HG03439 (cell line): Measurements from ENCODE around the gene CALHM5.

Source experiments
- ATAC-seq: cut with Tn5 transposase; IDR thresholded peaks from one replicate; pipeline ENCODE4 v1.9.1; 2021; ENCODE audit warnings: mild to moderate bottlenecking, moderate library complexity; ENCODE audit not compliant: unreplicated experiment

Gene CALHM5

GRCh38 chr6:116545651-116546050 lies 34.2 kb downstream of the CALHM5 start, which contains the start of gene TRAPPC3L:
Gene TRAPPC3L (minus strand): TSS chr6:116545684. CDS start chr6:116545514, 170 bp downstream.
- no peak for ATAC-seq

DNA sequence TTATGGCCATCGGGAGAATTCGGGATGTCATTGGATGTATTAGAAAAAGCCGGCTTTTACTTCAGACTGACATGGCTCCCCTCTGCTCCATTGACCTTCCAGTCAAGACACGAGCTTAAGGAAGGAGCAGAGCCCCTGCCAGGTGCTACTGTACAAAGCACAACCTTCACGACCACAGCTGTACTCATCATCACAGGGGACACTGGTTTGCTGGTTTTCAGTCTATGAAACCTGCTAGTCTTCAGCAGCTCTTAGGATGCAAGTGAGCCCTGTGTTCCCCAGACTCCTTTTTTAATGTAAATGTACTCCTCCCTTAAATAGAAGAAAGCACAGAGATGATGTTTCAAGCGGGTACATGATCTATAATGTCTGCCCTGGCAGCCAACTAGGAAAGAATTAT lies 35.9 kb downstream of the CALHM5 start:
- no peak for ATAC-seq

DNA sequence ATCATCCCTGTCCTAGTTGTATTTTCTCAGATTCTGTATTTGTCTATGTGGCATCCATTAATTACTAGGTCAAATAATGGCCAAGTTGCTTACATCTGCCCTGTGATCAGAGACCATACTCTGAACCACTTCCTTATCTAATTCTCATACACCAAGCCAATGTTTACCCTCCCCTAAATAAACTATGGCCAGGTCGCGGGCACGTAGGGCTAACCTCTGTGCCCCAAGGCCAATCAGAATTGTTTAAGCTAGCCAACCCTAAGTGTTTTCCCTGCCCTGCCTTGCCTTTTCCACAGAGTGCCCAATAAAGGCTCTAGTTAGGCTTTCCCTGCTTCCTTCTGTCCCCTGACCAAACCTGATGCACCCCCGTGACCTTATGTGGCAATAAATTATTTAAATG lies 39.4 kb downstream of the CALHM5 start:
- ATAC-seq = no peak

- ATAC-seq = no peak
Measured at GRCh38 chr6:116553451-116553850, 42.0 kb downstream of the CALHM5 start, which contains the start of gene CALHM4. Gene CALHM4 (plus strand): TSS chr6:116553751. CDS start chr6:116553794, 43 bp downstream.

DNA sequence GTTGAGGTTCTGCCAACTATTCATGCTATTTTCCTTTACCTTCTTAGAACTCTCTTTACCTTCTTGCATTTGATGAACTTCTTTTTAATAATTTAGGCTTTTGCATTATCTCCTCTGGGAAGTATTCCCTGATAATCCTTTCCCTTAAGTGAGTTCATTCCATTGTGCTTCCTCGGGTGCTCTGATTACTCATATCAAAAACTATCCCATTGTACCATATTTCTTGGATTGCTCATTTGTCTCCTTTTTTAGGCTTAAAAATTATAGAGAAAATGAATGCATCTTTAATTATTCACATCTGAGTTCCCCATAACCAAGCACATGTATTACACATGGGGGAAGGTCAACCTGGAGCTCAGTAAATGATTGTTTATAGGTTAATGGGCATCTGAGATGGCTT lies 44.6 kb downstream of the CALHM5 start:
- ATAC-seq = no peak

DNA sequence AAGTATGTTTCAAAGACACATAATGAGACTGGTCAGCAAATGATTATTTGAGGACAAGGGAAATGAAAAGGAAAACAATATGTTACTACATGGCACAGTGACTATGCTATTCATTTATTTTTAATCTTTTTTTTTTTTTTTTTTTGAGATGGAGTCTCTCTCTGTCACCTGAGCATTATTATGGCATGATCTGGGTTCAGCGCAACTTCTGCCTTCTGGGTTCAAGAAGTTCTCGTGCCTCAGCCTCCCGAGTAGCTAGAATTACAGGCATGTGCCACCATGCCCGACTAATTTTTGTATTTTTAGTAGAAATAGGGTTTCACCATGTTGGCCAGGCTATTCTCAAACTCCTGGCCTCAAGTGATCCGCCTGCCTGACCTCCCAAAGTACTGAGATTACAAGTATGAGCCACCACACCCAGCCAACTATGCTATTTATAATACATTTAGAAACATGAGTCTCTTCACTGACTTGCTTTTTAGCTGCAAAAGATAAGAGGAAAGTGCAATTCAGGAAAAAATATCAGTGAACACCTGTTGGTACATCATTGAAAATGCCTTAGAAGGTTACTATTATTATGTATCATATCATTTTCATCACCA lies 45.5 kb downstream of the CALHM5 start:
- no peak for ATAC-seq

GRCh38 chr6:116557893-116558292 lies 46.5 kb downstream of the CALHM5 start:
- ATAC-seq = no peak

DNA sequence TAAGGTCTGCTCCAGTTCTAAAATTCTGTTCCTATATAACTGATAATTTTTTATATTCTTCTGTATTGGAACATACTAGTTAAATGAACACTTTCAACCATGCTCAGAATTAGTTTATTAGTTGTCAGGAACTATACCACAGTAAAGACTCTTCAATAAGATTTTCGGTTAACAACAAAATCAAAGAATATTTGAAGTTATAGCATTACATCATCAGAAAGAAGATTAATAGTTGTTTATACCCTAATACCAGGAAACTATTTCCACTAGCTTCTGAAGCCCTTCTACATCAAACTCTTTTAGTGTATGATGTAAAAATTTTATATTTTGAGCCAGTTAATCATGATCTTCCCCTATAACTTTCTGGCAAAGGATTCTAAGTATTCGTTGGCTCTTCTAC lies 48.7 kb downstream of the CALHM5 start:
- ATAC-seq = no peak

- ATAC-seq = peak; percentile 80
Measured at GRCh38 chr6:116561377-116562018, 50.1 kb downstream of the CALHM5 start.

DNA sequence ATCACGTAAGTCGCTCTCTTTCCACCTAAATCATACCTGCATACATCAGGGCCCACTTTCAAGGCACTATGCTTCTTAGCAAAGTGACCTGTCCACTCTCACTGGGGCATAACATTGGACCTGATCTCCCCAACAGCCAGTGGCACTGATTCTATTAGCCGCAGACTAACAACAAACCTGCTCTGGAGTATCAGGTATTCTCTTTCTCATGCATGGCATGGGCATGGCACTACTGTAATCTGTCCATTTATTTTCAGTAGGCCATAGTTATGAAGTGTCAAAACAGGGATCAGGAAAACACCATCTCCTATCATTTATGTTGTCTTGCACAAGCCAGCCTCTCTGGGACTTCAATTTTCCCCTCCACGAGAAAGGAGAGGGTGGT lies 50.6 kb downstream of the CALHM5 start:
- ATAC-seq = no peak

DNA sequence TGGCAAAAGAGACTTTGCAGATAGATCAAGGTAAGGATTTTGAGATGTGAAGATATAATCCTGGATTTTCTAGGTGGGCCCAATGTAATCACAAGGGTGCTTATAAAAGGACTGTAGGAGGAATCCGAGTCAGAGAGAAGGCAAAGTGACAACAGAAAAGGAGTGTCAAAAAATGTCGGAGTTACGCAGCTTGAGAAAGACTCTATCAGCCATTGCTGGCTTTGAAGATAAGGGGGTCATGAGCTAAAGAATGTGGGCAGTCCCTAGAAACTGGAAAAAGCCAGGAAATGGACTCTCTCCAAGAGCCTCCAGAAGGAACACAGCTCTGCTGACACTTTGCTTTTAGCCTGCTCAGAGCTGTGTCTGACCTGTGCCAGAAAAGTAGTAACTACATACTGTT lies 51.2 kb downstream of the CALHM5 start:
- no peak for ATAC-seq

- ATAC-seq = no peak
Measured at GRCh38 chr6:116563830-116564229, 52.4 kb downstream of the CALHM5 start.

DNA sequence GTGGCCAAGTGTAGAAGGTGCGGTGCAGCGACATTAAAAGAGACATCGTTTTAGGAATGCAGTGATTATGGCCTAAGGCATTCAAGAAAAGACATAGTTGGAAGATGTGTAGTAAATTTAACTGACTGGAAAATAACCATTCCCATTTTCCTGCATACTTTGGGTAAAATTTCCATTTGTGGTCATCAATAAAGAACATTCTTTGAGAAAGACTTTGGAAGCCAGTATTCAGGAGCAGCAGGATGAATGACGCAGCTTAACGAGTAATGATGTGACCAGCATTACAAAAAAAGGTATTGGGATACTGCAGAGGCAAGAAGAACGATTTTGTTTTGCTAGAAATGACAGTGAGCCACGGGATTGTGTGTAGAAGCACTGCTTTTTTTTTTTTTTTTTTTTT lies 52.9 kb downstream of the CALHM5 start:
- ATAC-seq = no peak

DNA sequence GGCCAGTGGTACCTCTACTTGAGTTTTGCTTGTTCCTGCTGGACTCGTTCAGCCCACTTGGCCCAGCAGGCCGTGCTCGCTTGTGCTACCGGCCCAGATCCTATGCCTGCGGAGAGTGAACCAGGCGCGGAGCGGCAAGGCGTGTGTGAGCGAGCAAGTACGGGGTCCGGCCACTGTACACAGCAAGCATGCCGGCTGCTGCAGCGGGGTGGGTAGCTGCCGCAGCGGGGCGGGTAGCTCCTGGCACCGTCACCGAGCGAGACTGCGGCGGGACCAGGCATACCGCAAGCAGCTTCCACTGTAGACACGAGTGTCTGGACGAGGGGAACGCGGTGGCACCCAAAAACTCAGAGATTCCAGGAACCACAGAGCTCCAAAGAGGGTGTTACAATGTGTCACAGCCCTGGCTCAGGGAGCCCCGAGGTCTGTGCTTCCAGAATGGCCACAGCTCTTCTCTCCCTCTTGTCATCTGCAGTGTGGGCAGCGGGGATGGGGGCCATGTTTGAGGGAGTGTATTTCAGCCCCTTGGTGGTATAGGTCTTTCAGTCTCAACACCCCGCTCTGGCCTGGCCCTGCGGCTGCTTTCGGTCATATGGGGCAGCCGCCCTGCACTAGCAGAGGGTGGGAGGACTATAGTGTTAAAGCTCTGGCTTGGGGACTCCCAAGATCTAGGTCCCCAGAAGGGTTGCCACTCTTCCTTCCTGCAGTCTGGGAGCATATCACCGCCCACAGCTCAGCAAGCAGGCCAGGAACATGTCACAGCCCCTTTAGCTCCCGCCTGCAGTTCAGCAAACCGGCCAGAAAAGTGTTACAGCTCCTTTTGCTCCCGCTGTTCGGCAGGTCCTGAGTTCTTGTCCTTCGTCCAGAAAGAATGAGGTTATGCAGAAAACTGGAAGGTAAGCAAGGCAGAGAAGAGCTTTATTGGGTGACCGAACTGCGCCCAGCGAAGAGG lies 53.8 kb downstream of the CALHM5 start:
- ATAC-seq = no peak

DNA sequence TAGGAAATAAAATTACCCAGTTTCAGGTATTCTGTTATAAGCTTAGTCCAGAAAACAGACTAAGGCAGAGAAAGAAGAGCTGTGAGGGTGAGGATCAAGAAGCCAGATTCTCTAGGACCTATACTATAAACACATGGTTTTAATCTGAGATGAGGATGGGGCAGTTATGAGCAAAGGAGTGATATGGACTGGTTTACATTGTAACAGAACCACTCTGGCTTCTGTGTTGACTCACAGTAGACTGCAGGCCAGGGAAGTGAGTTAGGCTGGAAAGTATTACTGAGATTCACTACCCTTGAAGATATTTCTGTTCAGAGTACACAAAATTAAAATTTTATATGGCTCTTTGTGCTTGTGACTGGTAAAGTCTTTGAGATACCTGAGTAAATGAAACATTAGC lies 56.7 kb downstream of the CALHM5 start:
- no peak for ATAC-seq

DNA sequence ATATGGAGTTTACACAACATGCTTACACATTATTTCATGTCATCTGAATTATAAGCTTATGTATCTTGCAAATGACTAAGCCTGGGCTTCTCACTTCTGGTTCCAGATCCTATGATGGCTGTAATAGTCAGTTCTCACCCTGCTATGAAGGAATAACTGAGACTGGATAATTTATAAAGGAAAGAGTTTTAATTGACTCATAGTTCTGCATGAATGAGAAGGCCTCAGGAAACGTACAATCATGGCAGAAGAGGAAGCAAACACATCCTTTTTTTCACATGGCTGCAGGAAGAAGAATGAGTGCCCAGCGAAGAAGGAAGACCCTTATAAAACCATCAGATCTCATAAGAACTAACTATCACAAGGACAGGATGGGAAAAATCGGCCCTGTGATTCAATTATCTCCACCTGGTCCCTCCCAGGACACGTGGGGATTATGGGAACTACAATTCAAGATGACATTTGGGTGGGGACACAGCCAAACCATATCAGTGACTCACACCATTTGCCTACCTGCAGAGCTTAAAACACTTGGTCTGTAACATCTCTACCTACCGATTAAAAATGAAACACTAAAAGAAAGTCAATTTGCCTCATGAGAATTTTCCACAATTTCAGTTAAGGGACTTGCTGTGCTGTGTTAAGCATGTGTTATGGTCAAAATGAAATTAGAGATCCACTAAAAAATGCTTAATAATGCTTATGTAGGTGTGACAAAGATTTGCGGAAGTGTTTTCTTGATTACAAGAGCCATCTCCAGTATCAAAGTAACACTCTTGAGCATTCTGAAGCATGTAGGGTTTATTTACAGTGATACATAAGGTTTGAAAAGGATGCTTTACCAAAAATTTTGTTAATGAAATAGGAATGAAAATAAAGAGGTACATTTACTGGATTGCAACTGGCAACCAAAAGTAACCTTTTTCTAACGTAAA lies 57.6 kb downstream of the CALHM5 start:
- ATAC-seq = no peak

- ATAC-seq = peak; percentile 97
Measured at GRCh38 chr6:116570856-116571682, 59.6 kb downstream of the CALHM5 start, which contains the start of gene RWDD1. Gene RWDD1 (plus strand): TSS chr6:116571504. CDS start chr6:116571583, 79 bp downstream.

DNA sequence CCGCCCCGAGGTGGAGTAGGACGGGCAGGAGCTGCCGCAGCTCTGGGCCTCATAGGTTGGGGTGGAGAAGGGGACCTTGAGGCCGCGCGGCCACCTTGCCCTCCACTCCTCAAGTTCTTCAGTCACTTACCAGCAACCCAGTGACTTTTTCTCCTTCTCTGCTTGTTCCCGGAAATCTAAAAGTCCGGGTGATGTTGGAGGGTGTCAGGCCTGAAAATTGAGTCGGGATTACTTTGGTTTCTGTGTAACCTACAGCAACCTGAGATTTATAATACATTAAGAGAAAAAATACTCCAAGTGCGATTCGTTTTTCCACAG lies 60.2 kb downstream of the CALHM5 start:
- ATAC-seq = no peak

GRCh38 chr6:116572162-116572561 lies 60.7 kb downstream of the CALHM5 start:
- no peak for ATAC-seq
